Measurements from ENCODE around the gene C4orf50. TPM values are rescaled to one million over a fixed set of nuclear protein-coding genes. Genes with fewer than 3 reads are reported as not detected.

The C4orf50 gene
- total RNA-seq, 2 donors from 2014 or later: 0.13 TPM; not detected in 1

GRCh38 chr4:5925419-5926200, 92.6 kb downstream of the C4orf50 start:
- H3K4me1 ChIP-seq: no peaks in the 10 kb centered on the region
- H3K27ac ChIP-seq: no peak overlapping the region
- TF ChIP-seq CTCF (IDR thresholded peaks at IDR 0.05): no peak
- no peak for DNase-seq
- intact Hi-C loops (cut with DNase I): no loop called here
- no peaks in the 10 kb centered on the region for H3K27me3 ChIP-seq
- H3K36me3 ChIP-seq: no peaks in the 10 kb centered on the region
- H3K9me3 ChIP-seq: no peaks in the 10 kb centered on the region
- no peak overlapping the region for H3K9ac ChIP-seq (ENCODE audit: low read depth in 2 of 2, low read length in 2 of 2)
- no peak overlapping the region for H3K4me3 ChIP-seq

GRCh38 chr4:5924461-5925125, 93.6 kb downstream of the C4orf50 start:
- intact Hi-C loops (cut with DNase I): no loop called here
- no peak overlapping the region for H3K27ac ChIP-seq
- no peak for DNase-seq
- H3K36me3 ChIP-seq: no peaks in the 10 kb centered on the region
- H3K9me3 ChIP-seq: no peaks in the 10 kb centered on the region
- H3K9ac ChIP-seq (ENCODE audit: low read depth in 2 of 2, low read length in 2 of 2): no peak overlapping the region
- TF ChIP-seq CTCF (IDR thresholded peaks at IDR 0.05): no peak
- no peaks in the 10 kb centered on the region for H3K27me3 ChIP-seq
- no peak overlapping the region for H3K4me3 ChIP-seq
- no peaks in the 10 kb centered on the region for H3K4me1 ChIP-seq

GRCh38 chr4:5923376-5923775, 94.9 kb downstream of the C4orf50 start:
- Histone ChIP-seq H3K36me3 (no peaks in the 10 kb centered on the region), H3K27ac (no peak overlapping the region), H3K4me1 (no peaks in the 10 kb centered on the region), H3K9me3 (no peaks in the 10 kb centered on the region), H3K9ac (ENCODE audit: low read depth in 2 of 2, low read length in 2 of 2) (no peak overlapping the region), H3K27me3 (no peaks in the 10 kb centered on the region), H3K4me3 (no peak overlapping the region)
- no peak for DNase-seq
- intact Hi-C loops (cut with DNase I): no loop called here
- no peak for TF ChIP-seq CTCF (IDR thresholded peaks at IDR 0.05)

GRCh38 chr4:5922556-5922955, 95.7 kb downstream of the C4orf50 start:
- Histone ChIP-seq H3K4me1 (no peaks in the 10 kb centered on the region), H3K27me3 (no peaks in the 10 kb centered on the region), H3K36me3 (no peaks in the 10 kb centered on the region), H3K9me3 (no peaks in the 10 kb centered on the region), H3K27ac (no peak overlapping the region), H3K9ac (ENCODE audit: low read depth in 2 of 2, low read length in 2 of 2) (no peak overlapping the region), H3K4me3 (no peak overlapping the region)
- TF ChIP-seq CTCF (IDR thresholded peaks at IDR 0.05): no peak
- no peak for DNase-seq
- intact Hi-C loops (cut with DNase I): no loop called here

GRCh38 chr4:5921981-5922380, 96.2 kb downstream of the C4orf50 start:
- no peaks in the 10 kb centered on the region for H3K4me1 ChIP-seq
- no peaks in the 10 kb centered on the region for H3K9me3 ChIP-seq
- no peak for TF ChIP-seq CTCF (IDR thresholded peaks at IDR 0.05)
- H3K36me3 ChIP-seq: no peaks in the 10 kb centered on the region
- H3K27ac ChIP-seq: no peak overlapping the region
- H3K9ac ChIP-seq (ENCODE audit: low read depth in 2 of 2, low read length in 2 of 2): no peak overlapping the region
- no peak for DNase-seq
- intact Hi-C loops (cut with DNase I): no loop called here
- no peaks in the 10 kb centered on the region for H3K27me3 ChIP-seq
- no peak overlapping the region for H3K4me3 ChIP-seq

Measured in colonic mucosa (tissue), 4 donors.